Measurements from ENCODE around the gene NXF1.

DNA sequence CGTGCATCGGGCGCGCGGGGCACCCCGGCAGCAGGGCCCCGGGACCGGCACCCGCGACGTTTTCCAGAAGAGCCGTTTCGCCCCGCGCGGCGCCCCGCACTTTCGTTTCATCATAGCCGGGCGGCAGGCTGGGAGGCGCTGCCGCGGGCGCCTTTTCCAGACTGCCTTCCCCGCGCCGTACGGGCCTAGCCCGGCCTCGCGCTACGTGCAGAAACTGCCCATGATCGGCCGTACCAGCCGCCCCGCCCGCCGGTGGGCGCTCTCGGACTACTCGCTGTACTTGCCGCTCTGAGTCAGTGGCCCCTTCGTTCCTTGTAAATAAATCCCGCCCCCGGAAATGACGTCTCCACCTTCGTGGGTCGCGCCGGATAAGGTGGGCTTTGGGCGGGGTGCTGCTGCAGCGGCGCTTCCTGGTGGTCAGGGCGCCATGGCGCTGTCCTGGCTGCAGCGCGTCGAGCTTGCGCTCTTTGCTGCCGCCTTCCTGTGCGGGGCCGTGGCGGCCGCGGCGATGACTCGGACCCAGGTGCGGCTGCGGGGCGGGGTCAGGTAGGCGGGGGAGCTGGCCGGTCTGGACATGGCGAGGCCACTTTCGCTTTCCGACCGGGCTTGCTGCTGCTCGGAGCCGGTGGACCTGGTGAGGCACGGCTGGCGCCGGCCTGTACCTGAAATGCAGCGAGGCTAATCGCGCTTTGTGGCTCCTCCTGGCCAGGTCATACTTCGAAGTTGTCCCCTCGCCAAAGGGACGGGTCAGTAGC is 18.1 kb downstream of the NXF1 start, which contains the start of gene TMEM179B:
- TF ChIP-seq CTCF (IDR thresholded peaks at IDR 0.05; ENCODE audit: insufficient read depth, low read length, poor library complexity, severe bottlenecking) (no peak), EZH2phosphoT487 (conservative IDR thresholded peaks at IDR 0.05; ENCODE audit: low read length) (no peak)

Data from SU-DHL-6 (cell line).